ENCODE measurements around the gene SRP14.

Gene SRP14

GRCh38 chr15:40051616-40052415, 12.8 kb upstream of the SRP14 start:
- Histone ChIP-seq H3K27ac (replicated peaks) (no peak overlapping the region), H3K27me3 (ENCODE audit: insufficient read depth, poor library complexity, severe bottlenecking) (no peaks in the 10 kb centered on the region), H3K4me3 (replicated peaks; ENCODE audit: insufficient read depth, low read length) (no peak overlapping the region)
- DNase-seq (ENCODE audit: low read depth in 1 of 2, low spot score in 1 of 2) = no peak
- TF ChIP-seq REST (IDR thresholded peaks at IDR 0.05; ENCODE audit: insufficient replicate concordance, low read depth) = no peak
- TF ChIP-seq CTCF (IDR thresholded peaks at IDR 0.05; ENCODE audit: insufficient read depth, low read length) = no peak
- TF ChIP-seq GABPA (IDR thresholded peaks at IDR 0.05; ENCODE audit: low read depth) = no peak
- no peak for TF ChIP-seq POLR2AphosphoS5 (IDR thresholded peaks at IDR 0.05; ENCODE audit: low read depth)
- no peak for TF ChIP-seq SPI1 (IDR thresholded peaks at IDR 0.05; ENCODE audit: borderline replicate concordance, low read depth)

- no peak overlapping the region for H3K27ac ChIP-seq (replicated peaks)
- no peak for DNase-seq (ENCODE audit: low read depth in 1 of 2, low spot score in 1 of 2)
- H3K4me3 ChIP-seq (replicated peaks; ENCODE audit: insufficient read depth, low read length) = no peak overlapping the region
- no peaks in the 10 kb centered on the region for H3K27me3 ChIP-seq (ENCODE audit: insufficient read depth, poor library complexity, severe bottlenecking)
- TF ChIP-seq SPI1 (IDR thresholded peaks at IDR 0.05; ENCODE audit: borderline replicate concordance, low read depth) (no peak), CTCF (IDR thresholded peaks at IDR 0.05; ENCODE audit: insufficient read depth, low read length) (no peak), POLR2AphosphoS5 (IDR thresholded peaks at IDR 0.05; ENCODE audit: low read depth) (no peak), GABPA (IDR thresholded peaks at IDR 0.05; ENCODE audit: low read depth) (no peak), REST (IDR thresholded peaks at IDR 0.05; ENCODE audit: insufficient replicate concordance, low read depth) (no peak)
These were observed 11.9 kb upstream of the SRP14 start for GRCh38 chr15:40050788-40051470.

- no peak for DNase-seq (ENCODE audit: low read depth in 1 of 2, low spot score in 1 of 2)
- no peaks in the 10 kb centered on the region for H3K27me3 ChIP-seq (ENCODE audit: insufficient read depth, poor library complexity, severe bottlenecking)
- TF ChIP-seq REST (IDR thresholded peaks at IDR 0.05; ENCODE audit: insufficient replicate concordance, low read depth) (no peak), SPI1 (IDR thresholded peaks at IDR 0.05; ENCODE audit: borderline replicate concordance, low read depth) (no peak), CTCF (IDR thresholded peaks at IDR 0.05; ENCODE audit: insufficient read depth, low read length) (no peak), GABPA (IDR thresholded peaks at IDR 0.05; ENCODE audit: low read depth) (no peak), POLR2AphosphoS5 (IDR thresholded peaks at IDR 0.05; ENCODE audit: low read depth) (no peak)
- peak overlapping the region; percentile 84 for H3K27ac ChIP-seq (replicated peaks)
- no peak overlapping the region for H3K4me3 ChIP-seq (replicated peaks; ENCODE audit: insufficient read depth, low read length)
These were observed 10.0 kb upstream of the SRP14 start for GRCh38 chr15:40048926-40049475.
